ENCODE results near the gene NAV2.

Gene NAV2

GRCh38 chr11:19790831-19791552 is 78.4 kb downstream of the NAV2 start:
- H2AFZ ChIP-seq (ENCODE audit: low read length): no peak overlapping the region
- H3K4me1 ChIP-seq (ENCODE audit: low read length): no peaks in the 10 kb centered on the region
- no peaks in the 10 kb centered on the region for H3K79me2 ChIP-seq (ENCODE audit: low read length)
- no peak overlapping the region for H3K27ac ChIP-seq (ENCODE audit: low read length)
- no peak overlapping the region for H3K9ac ChIP-seq (ENCODE audit: low read length)
- no peaks in the 10 kb centered on the region for H4K20me1 ChIP-seq (ENCODE audit: insufficient read depth, low read length)
- no peak overlapping the region for H3K4me2 ChIP-seq (ENCODE audit: low read depth, low read length)
- no peaks in the 10 kb centered on the region for H3F3A ChIP-seq (ENCODE audit: insufficient read depth, low read length)
- no peak for DNase-seq
- H3K9me2 ChIP-seq (replicated peaks; ENCODE audit: insufficient read depth, low read length): no peaks in the 10 kb centered on the region
- no peaks in the 10 kb centered on the region for H3K36me3 ChIP-seq (replicated peaks; ENCODE audit: insufficient read depth, low read length)
- H3K4me3 ChIP-seq (ENCODE audit: low read length): no peak overlapping the region
- no peaks in the 10 kb centered on the region for H3K9me3 ChIP-seq (replicated peaks; ENCODE audit: insufficient read depth, low read length)
- TF ChIP-seq CTCF (IDR thresholded peaks at IDR 0.05; ENCODE audit: low read length) (no peak), EZH2 (optimal IDR thresholded peaks at IDR 0.05; ENCODE audit: low read depth, low read length) (no peak), EZH2phosphoT487 (IDR thresholded peaks at IDR 0.05; ENCODE audit: low read length) (no peak)
- no peaks in the 10 kb centered on the region for H3K27me3 ChIP-seq (replicated peaks; ENCODE audit: insufficient read depth, low read length)

- Histone ChIP-seq H3K4me3 (ENCODE audit: low read length) (no peak overlapping the region), H3K9me3 (replicated peaks; ENCODE audit: insufficient read depth, low read length) (no peaks in the 10 kb centered on the region), H3K27me3 (replicated peaks; ENCODE audit: insufficient read depth, low read length) (no peaks in the 10 kb centered on the region), H3F3A (ENCODE audit: insufficient read depth, low read length) (no peaks in the 10 kb centered on the region), H3K4me2 (ENCODE audit: low read depth, low read length) (no peak overlapping the region), H3K27ac (ENCODE audit: low read length) (no peak overlapping the region), H2AFZ (ENCODE audit: low read length) (no peak overlapping the region), H3K9ac (ENCODE audit: low read length) (no peak overlapping the region), H3K79me2 (ENCODE audit: low read length) (no peaks in the 10 kb centered on the region), H3K4me1 (ENCODE audit: low read length) (no peaks in the 10 kb centered on the region), H3K36me3 (replicated peaks; ENCODE audit: insufficient read depth, low read length) (no peaks in the 10 kb centered on the region), H3K9me2 (replicated peaks; ENCODE audit: insufficient read depth, low read length) (no peaks in the 10 kb centered on the region), H4K20me1 (ENCODE audit: insufficient read depth, low read length) (no peaks in the 10 kb centered on the region)
- TF ChIP-seq CTCF (IDR thresholded peaks at IDR 0.05; ENCODE audit: low read length) (no peak), EZH2 (optimal IDR thresholded peaks at IDR 0.05; ENCODE audit: low read depth, low read length) (no peak), EZH2phosphoT487 (IDR thresholded peaks at IDR 0.05; ENCODE audit: low read length) (no peak)
- DNase-seq: no peak
Observed at GRCh38 chr11:19792510-19792909, 79.9 kb downstream of the NAV2 start.

GRCh38 chr11:19793326-19793725 is 80.7 kb downstream of the NAV2 start:
- Histone ChIP-seq H3K36me3 (replicated peaks; ENCODE audit: insufficient read depth, low read length) (no peaks in the 10 kb centered on the region), H3F3A (ENCODE audit: insufficient read depth, low read length) (no peaks in the 10 kb centered on the region), H3K9me3 (replicated peaks; ENCODE audit: insufficient read depth, low read length) (no peaks in the 10 kb centered on the region), H3K4me1 (ENCODE audit: low read length) (no peaks in the 10 kb centered on the region), H4K20me1 (ENCODE audit: insufficient read depth, low read length) (no peaks in the 10 kb centered on the region), H3K4me2 (ENCODE audit: low read depth, low read length) (no peak overlapping the region), H3K79me2 (ENCODE audit: low read length) (no peaks in the 10 kb centered on the region), H3K9me2 (replicated peaks; ENCODE audit: insufficient read depth, low read length) (no peaks in the 10 kb centered on the region), H3K27me3 (replicated peaks; ENCODE audit: insufficient read depth, low read length) (no peaks in the 10 kb centered on the region), H2AFZ (ENCODE audit: low read length) (no peak overlapping the region), H3K27ac (ENCODE audit: low read length) (no peak overlapping the region), H3K9ac (ENCODE audit: low read length) (no peak overlapping the region), H3K4me3 (ENCODE audit: low read length) (no peak overlapping the region)
- no peak for DNase-seq
- TF ChIP-seq EZH2phosphoT487 (IDR thresholded peaks at IDR 0.05; ENCODE audit: low read length): no peak
- TF ChIP-seq CTCF (IDR thresholded peaks at IDR 0.05; ENCODE audit: low read length): no peak
- no peak for TF ChIP-seq EZH2 (optimal IDR thresholded peaks at IDR 0.05; ENCODE audit: low read depth, low read length)
